HG03095 (cell line): ENCODE measurements around the gene CNTNAP4.
A peak's percentile ranks its signal among the peaks of the same experiment; 100 is the strongest.

ENCODE experiments used
- ATAC-seq: cut with Tn5 transposase; IDR thresholded peaks from one replicate; pipeline ENCODE4 v1.9.1; 2021; ENCODE audit warnings: moderate library complexity; ENCODE audit not compliant: unreplicated experiment

Gene CNTNAP4

GRCh38 chr16:76576526-76576925, 299.3 kb downstream of the CNTNAP4 start:
- ATAC-seq, result no peak

- peak; percentile 85 for ATAC-seq
Observed at GRCh38 chr16:76577003-76577402, 299.8 kb downstream of the CNTNAP4 start.

GRCh38 chr16:76579277-76579922, 302.2 kb downstream of the CNTNAP4 start:
- no peak for ATAC-seq

GRCh38 chr16:76583466-76583865, 306.3 kb downstream of the CNTNAP4 start:
- no peak for ATAC-seq

GRCh38 chr16:76583945-76584344, 306.7 kb downstream of the CNTNAP4 start:
- ATAC-seq, result no peak

- ATAC-seq, result no peak
Observed at GRCh38 chr16:76598498-76598897, 321.3 kb downstream of the CNTNAP4 start.

GRCh38 chr16:76607317-76607716, 330.1 kb downstream of the CNTNAP4 start:
- no peak for ATAC-seq
